ENCODE measurements around the gene SESN1.

The SESN1 gene

GRCh38 chr6:109045493-109045892 is 49.2 kb downstream of the SESN1 start:
- TF ChIP-seq CREB5 (CRISPR knock-in tag; IDR thresholded peaks at IDR 0.05; ENCODE audit: low read depth), result no peak
- no peak for TF ChIP-seq ZFP30 (CRISPR knock-in tag; IDR thresholded peaks at IDR 0.05)
- no peak for TF ChIP-seq ARNTL (CRISPR knock-in tag; IDR thresholded peaks at IDR 0.05; ENCODE audit: borderline replicate concordance, low read depth)
- no peak for TF ChIP-seq ZC3H10 (CRISPR knock-in tag; IDR thresholded peaks at IDR 0.05)
- TF ChIP-seq ZNF565 (CRISPR knock-in tag; conservative IDR thresholded peaks at IDR 0.05; ENCODE audit: low read depth), result no peak
- no peak for TF ChIP-seq PATZ1 (CRISPR knock-in tag; IDR thresholded peaks at IDR 0.05; ENCODE audit: borderline replicate concordance)
- no peak for TF ChIP-seq PPARA (CRISPR knock-in tag; IDR thresholded peaks at IDR 0.05; ENCODE audit: borderline replicate concordance)
- TF ChIP-seq TSHZ2 (CRISPR knock-in tag; IDR thresholded peaks at IDR 0.05), result no peak
- no peak for TF ChIP-seq BACH2 (CRISPR knock-in tag; IDR thresholded peaks at IDR 0.05; ENCODE audit: borderline replicate concordance)
- TF ChIP-seq CSRNP3 (CRISPR knock-in tag; IDR thresholded peaks at IDR 0.05), result no peak
- no peak for TF ChIP-seq ZNF8 (CRISPR knock-in tag; IDR thresholded peaks at IDR 0.05)
- TF ChIP-seq SNAI2 (CRISPR knock-in tag; IDR thresholded peaks at IDR 0.05), result no peak
- no peak for ATAC-seq

- no peak for ATAC-seq
- TF ChIP-seq TSHZ2 (CRISPR knock-in tag; IDR thresholded peaks at IDR 0.05) (no peak), TCF4 (CRISPR knock-in tag; IDR thresholded peaks at IDR 0.05; ENCODE audit: borderline replicate concordance) (no peak), ESRRG (CRISPR knock-in tag; IDR thresholded peaks at IDR 0.05) (no peak), CSRNP3 (CRISPR knock-in tag; IDR thresholded peaks at IDR 0.05) (no peak), CREB5 (CRISPR knock-in tag; IDR thresholded peaks at IDR 0.05; ENCODE audit: low read depth) (no peak), TOX (CRISPR knock-in tag; IDR thresholded peaks at IDR 0.05; ENCODE audit: borderline replicate concordance) (no peak), SNAI2 (CRISPR knock-in tag; IDR thresholded peaks at IDR 0.05) (no peak), ZFP30 (CRISPR knock-in tag; IDR thresholded peaks at IDR 0.05) (no peak), POU6F1 (CRISPR knock-in tag; IDR thresholded peaks at IDR 0.05; ENCODE audit: borderline replicate concordance, low read depth) (no peak), PATZ1 (CRISPR knock-in tag; IDR thresholded peaks at IDR 0.05; ENCODE audit: borderline replicate concordance) (no peak), OSR1 (CRISPR knock-in tag; IDR thresholded peaks at IDR 0.05) (no peak), PPARA (CRISPR knock-in tag; IDR thresholded peaks at IDR 0.05; ENCODE audit: borderline replicate concordance) (no peak)
Observed at GRCh38 chr6:109039795-109040194, 54.9 kb downstream of the SESN1 start.
